NCI-H2227 treated with DMSO at 0.1 percent for 48 hours (cell line): ENCODE data around the gene METTL1.

ENCODE experiments used
- DNase-seq: peaks from one replicate; lab custom pipeline; 2025; lab: John Stamatoyannopoulos, UW

METTL1 gene

GRCh38 chr12:57769594-57769993 lies 2.3 kb downstream of the METTL1 start:
- DNase-seq = no peak

- DNase-seq = no peak
Measured at GRCh38 chr12:57767876-57768275, 4.0 kb downstream of the METTL1 start.

GRCh38 chr12:57767305-57767698 lies 4.6 kb downstream of the METTL1 start:
- DNase-seq = no peak

- DNase-seq = no peak
Measured at GRCh38 chr12:57766464-57767304, 5.2 kb downstream of the METTL1 start, which contains the start of gene CYP27B1. TSS of gene CYP27B1 (minus strand) at chr12:57767078. CDS start at chr12:57767041, 37 bp downstream.

GRCh38 chr12:57765698-57766463 lies 6.0 kb downstream of the METTL1 start:
- DNase-seq = no peak

- DNase-seq = no peak
Measured at GRCh38 chr12:57765003-57765697, 6.8 kb downstream of the METTL1 start.

GRCh38 chr12:57764662-57765002 lies 7.3 kb downstream of the METTL1 start:
- no peak for DNase-seq

GRCh38 chr12:57763881-57764661 lies 7.8 kb downstream of the METTL1 start:
- DNase-seq = no peak

GRCh38 chr12:57762463-57762862 lies 9.4 kb downstream of the METTL1 start:
- DNase-seq = no peak

GRCh38 chr12:57761391-57761998 lies 10.4 kb downstream of the METTL1 start:
- DNase-seq = no peak

- DNase-seq = no peak
Measured at GRCh38 chr12:57760347-57760982, 11.4 kb downstream of the METTL1 start.

- no peak for DNase-seq
Measured at GRCh38 chr12:57759360-57759980, 12.4 kb downstream of the METTL1 start.

GRCh38 chr12:57758552-57759359 lies 13.1 kb downstream of the METTL1 start:
- no peak for DNase-seq

- no peak for DNase-seq
Measured at GRCh38 chr12:57757771-57758170, 14.1 kb downstream of the METTL1 start.

- DNase-seq = no peak
Measured at GRCh38 chr12:57756406-57757341, 15.2 kb downstream of the METTL1 start.

- no peak for DNase-seq
Measured at GRCh38 chr12:57755454-57756372, 16.2 kb downstream of the METTL1 start.

- DNase-seq = no peak
Measured at GRCh38 chr12:57755194-57755453, 16.8 kb downstream of the METTL1 start.
